ENCODE measurements around the gene C17orf67.
"Not testable (repeated sequence)": the region's sequence is repeated elsewhere in the genome, so short reads cannot be mapped to it uniquely, and the experiment has no call there.

The C17orf67 gene

GRCh38 chr17:56779898-56780777 is 53.6 kb downstream of the C17orf67 start:
- in situ Hi-C loops (cut with MboI; ENCODE audit: low sequenced_read_pairs): no loop called here

GRCh38 chr17:56779322-56779721 is 54.4 kb downstream of the C17orf67 start:
- in situ Hi-C loops (cut with MboI; ENCODE audit: low sequenced_read_pairs): no loop called here

- in situ Hi-C loops (cut with MboI; ENCODE audit: low sequenced_read_pairs): no loop called here
Measured at GRCh38 chr17:56778898-56779297, 54.8 kb downstream of the C17orf67 start.

GRCh38 chr17:56777859-56778258 is 55.9 kb downstream of the C17orf67 start:
- in situ Hi-C loops (cut with MboI; ENCODE audit: low sequenced_read_pairs): no loop called here

GRCh38 chr17:56774650-56775049 is 59.1 kb downstream of the C17orf67 start:
- in situ Hi-C loops (cut with MboI; ENCODE audit: low sequenced_read_pairs): no loop called here

- in situ Hi-C loops (cut with MboI; ENCODE audit: low sequenced_read_pairs): no loop called here
Measured at GRCh38 chr17:56773124-56773523, 60.6 kb downstream of the C17orf67 start.

- in situ Hi-C loops (cut with MboI; ENCODE audit: low sequenced_read_pairs): no loop called here
Measured at GRCh38 chr17:56772442-56772841, 61.3 kb downstream of the C17orf67 start.

GRCh38 chr17:56771975-56772374 is 61.7 kb downstream of the C17orf67 start:
- in situ Hi-C loops (cut with MboI; ENCODE audit: low sequenced_read_pairs): no loop called here

GRCh38 chr17:56771563-56771962 is 62.2 kb downstream of the C17orf67 start:
- in situ Hi-C loops (cut with MboI; ENCODE audit: low sequenced_read_pairs): no loop called here

- in situ Hi-C loops (cut with MboI; ENCODE audit: low sequenced_read_pairs): no loop called here
Measured at GRCh38 chr17:56770427-56770826, 63.3 kb downstream of the C17orf67 start.

GRCh38 chr17:56765449-56765848 is 68.3 kb downstream of the C17orf67 start:
- in situ Hi-C loops (cut with MboI; ENCODE audit: low sequenced_read_pairs): no loop called here

GRCh38 chr17:56762988-56763387 is 70.7 kb downstream of the C17orf67 start:
- in situ Hi-C loops (cut with MboI; ENCODE audit: low sequenced_read_pairs): no loop called here

GRCh38 chr17:56762144-56762543 is 71.6 kb downstream of the C17orf67 start:
- in situ Hi-C loops (cut with MboI; ENCODE audit: low sequenced_read_pairs): no loop called here

GRCh38 chr17:56761387-56761786 is 72.3 kb downstream of the C17orf67 start:
- in situ Hi-C loops (cut with MboI; ENCODE audit: low sequenced_read_pairs): no loop called here

GRCh38 chr17:56757611-56758010 is 76.1 kb downstream of the C17orf67 start:
- in situ Hi-C loops (cut with MboI; ENCODE audit: low sequenced_read_pairs): not testable (repeated sequence)

- in situ Hi-C loops (cut with MboI; ENCODE audit: low sequenced_read_pairs): no loop called here
Measured at GRCh38 chr17:56756536-56756935, 77.2 kb downstream of the C17orf67 start.

- in situ Hi-C loops (cut with MboI; ENCODE audit: low sequenced_read_pairs): no loop called here
Measured at GRCh38 chr17:56755310-56755709, 78.4 kb downstream of the C17orf67 start.

- in situ Hi-C loops (cut with MboI; ENCODE audit: low sequenced_read_pairs): no loop called here
Measured at GRCh38 chr17:56754523-56755208, 79.1 kb downstream of the C17orf67 start.

GRCh38 chr17:56752263-56752836 is 81.4 kb downstream of the C17orf67 start:
- in situ Hi-C loops (cut with MboI; ENCODE audit: low sequenced_read_pairs): no loop called here

- in situ Hi-C loops (cut with MboI; ENCODE audit: low sequenced_read_pairs): no loop called here
Measured at GRCh38 chr17:56751145-56751738, 82.5 kb downstream of the C17orf67 start.

GRCh38 chr17:56744721-56745120 is 89.0 kb downstream of the C17orf67 start:
- in situ Hi-C loops (cut with MboI; ENCODE audit: low sequenced_read_pairs): no loop called here

Data from HL-60/S4 (cell line).